ENCODE measurements around the gene DUSP15.

- TF ChIP-seq POLR2A (conservative IDR thresholded peaks at IDR 0.05) (no peak), RBFOX2 (IDR thresholded peaks at IDR 0.05; ENCODE audit: low read depth, low read length) (no peak), CHD1 (IDR thresholded peaks at IDR 0.05; ENCODE audit: low read length) (no peak), JUN (IDR thresholded peaks at IDR 0.05; ENCODE audit: borderline replicate concordance, low read depth, low read length) (no peak), JUN (CRISPR knock-in tag; IDR thresholded peaks at IDR 0.05; ENCODE audit: borderline replicate concordance) (no peak), RB1 (IDR thresholded peaks at IDR 0.05; ENCODE audit: low read depth) (no peak), NCOA4 (IDR thresholded peaks at IDR 0.05; ENCODE audit: partially characterized antibody) (no peak), CREB1 (IDR thresholded peaks at IDR 0.05) (no peak), CREB1 (CRISPR knock-in tag; IDR thresholded peaks at IDR 0.05) (no peak)
Observed at GRCh38 chr20:31897541-31897940, 27.2 kb upstream of the DUSP15 start.
